Measurements from ENCODE around the gene MACO1.

Gene MACO1

GRCh38 chr1:25548601-25549000 is 117.9 kb downstream of the MACO1 start:
- no peaks in the 10 kb centered on the region for H4K20me1 ChIP-seq (ENCODE audit: low read depth, low read length)

DNA sequence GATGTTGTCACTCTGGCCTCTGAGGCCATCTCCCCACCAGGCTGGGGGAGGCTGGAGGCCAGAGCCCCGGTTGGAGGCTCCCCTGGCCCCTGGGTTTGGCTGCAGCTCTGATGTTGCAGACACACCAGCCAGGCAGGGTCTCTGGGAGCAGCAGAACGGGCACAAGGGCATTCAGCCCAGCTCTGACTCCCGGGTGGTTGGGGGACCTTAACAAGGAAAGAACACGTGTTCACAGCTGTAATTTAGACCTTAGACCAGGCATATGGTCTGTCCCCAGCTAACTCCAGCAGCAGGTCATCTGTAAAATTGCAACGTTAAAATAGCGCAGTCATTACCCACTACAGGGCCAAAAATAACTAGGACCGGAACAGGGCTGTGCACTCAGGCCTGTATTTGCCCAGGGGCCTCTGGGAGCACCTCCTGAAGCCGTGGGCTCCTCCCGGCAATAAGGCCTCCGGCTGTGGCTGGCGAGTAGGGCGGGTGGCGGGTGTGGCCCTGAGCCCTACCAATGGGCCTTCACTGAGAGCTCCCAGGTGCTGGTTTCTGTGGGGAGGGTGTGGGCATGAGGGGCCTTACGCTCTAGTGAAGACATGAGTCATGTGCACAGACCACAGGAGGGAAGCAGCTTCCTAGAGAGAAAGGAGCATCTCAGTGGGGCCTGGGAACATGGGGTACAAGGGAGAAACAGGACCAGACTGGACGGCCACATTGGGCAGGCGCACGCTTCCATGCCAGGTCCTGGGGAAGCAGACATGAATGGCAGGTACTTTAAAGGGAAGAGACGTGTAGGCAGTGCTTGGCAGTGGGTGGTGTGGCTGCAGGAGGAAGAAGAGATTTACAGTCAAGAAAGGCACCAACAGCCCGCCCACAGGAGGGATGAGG is 118.8 kb downstream of the MACO1 start:
- Histone ChIP-seq H3K27me3 (ENCODE audit: low read length) (no peaks in the 10 kb centered on the region), H3K9me3 (ENCODE audit: insufficient read depth, low read length) (no peaks in the 10 kb centered on the region), H3K9me2 (replicated peaks; ENCODE audit: insufficient read depth, low read length) (no peaks in the 10 kb centered on the region), H3K36me3 (ENCODE audit: low read length) (no peaks in the 10 kb centered on the region), H3K9ac (ENCODE audit: low read length) (no peak overlapping the region), H2AFZ (ENCODE audit: low read depth, low read length, severe bottlenecking) (no peak overlapping the region), H4K20me1 (ENCODE audit: low read depth, low read length) (no peaks in the 10 kb centered on the region), H3K79me2 (ENCODE audit: insufficient read depth, low read length) (no peaks in the 10 kb centered on the region), H3K4me2 (ENCODE audit: low read depth, low read length, poor library complexity, severe bottlenecking) (peak overlapping the region; percentile 6), H3K4me3 (ENCODE audit: insufficient read depth, low read length, poor library complexity, severe bottlenecking) (no peak overlapping the region), H3K27ac (ENCODE audit: low read depth, low read length) (0 out of 2 replicates have a peak overlapping the region, but pooled peaks have one; percentile 7), H3F3A (ENCODE audit: insufficient read depth) (peaks cover 7% of the 10 kb centered on the region; the same call in 1 of the 2 replicates)
- no peak for TF ChIP-seq EZH2phosphoT487 (conservative IDR thresholded peaks at IDR 0.05; ENCODE audit: low read length)
- TF ChIP-seq, protein P1, sequence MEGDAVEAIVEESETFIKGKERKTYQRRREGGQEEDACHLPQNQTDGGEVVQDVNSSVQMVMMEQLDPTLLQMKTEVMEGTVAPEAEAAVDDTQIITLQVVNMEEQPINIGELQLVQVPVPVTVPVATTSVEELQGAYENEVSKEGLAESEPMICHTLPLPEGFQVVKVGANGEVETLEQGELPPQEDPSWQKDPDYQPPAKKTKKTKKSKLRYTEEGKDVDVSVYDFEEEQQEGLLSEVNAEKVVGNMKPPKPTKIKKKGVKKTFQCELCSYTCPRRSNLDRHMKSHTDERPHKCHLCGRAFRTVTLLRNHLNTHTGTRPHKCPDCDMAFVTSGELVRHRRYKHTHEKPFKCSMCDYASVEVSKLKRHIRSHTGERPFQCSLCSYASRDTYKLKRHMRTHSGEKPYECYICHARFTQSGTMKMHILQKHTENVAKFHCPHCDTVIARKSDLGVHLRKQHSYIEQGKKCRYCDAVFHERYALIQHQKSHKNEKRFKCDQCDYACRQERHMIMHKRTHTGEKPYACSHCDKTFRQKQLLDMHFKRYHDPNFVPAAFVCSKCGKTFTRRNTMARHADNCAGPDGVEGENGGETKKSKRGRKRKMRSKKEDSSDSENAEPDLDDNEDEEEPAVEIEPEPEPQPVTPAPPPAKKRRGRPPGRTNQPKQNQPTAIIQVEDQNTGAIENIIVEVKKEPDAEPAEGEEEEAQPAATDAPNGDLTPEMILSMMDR (IDR thresholded peaks at IDR 0.05; ENCODE audit: insufficient read depth, low read length, poor library complexity, severe bottlenecking), result no peak

More at GRCh38 chr1:25548601-25549000, 117.9 kb downstream of the MACO1 start:
- Histone ChIP-seq H3K27ac (ENCODE audit: low read depth, low read length) (no peak overlapping the region), H3K4me2 (ENCODE audit: low read depth, low read length, poor library complexity, severe bottlenecking) (no peak overlapping the region), H3K4me3 (ENCODE audit: insufficient read depth, low read length, poor library complexity, severe bottlenecking) (no peak overlapping the region), H3K79me2 (ENCODE audit: insufficient read depth, low read length) (no peaks in the 10 kb centered on the region), H3K27me3 (ENCODE audit: low read length) (no peaks in the 10 kb centered on the region), H3K9me2 (replicated peaks; ENCODE audit: insufficient read depth, low read length) (no peaks in the 10 kb centered on the region), H3K9me3 (ENCODE audit: insufficient read depth, low read length) (no peaks in the 10 kb centered on the region), H3K36me3 (ENCODE audit: low read length) (no peaks in the 10 kb centered on the region), H3F3A (ENCODE audit: insufficient read depth) (peaks cover 7% of the 10 kb centered on the region; the same call in 1 of the 2 replicates), H2AFZ (ENCODE audit: low read depth, low read length, severe bottlenecking) (no peak overlapping the region), H3K9ac (ENCODE audit: low read length) (no peak overlapping the region)
- TF ChIP-seq, protein P1 (IDR thresholded peaks at IDR 0.05; ENCODE audit: insufficient read depth, low read length, poor library complexity, severe bottlenecking), result no peak
- no peak for TF ChIP-seq EZH2phosphoT487 (conservative IDR thresholded peaks at IDR 0.05; ENCODE audit: low read length)

Data from SU-DHL-6 (cell line).